CD14-positive monocyte (primary cell): ENCODE results near the gene TENT5C. TPM values are rescaled to one million over a fixed set of nuclear protein-coding genes. Genes with fewer than 3 reads are reported as not detected.
A peak's percentile ranks its signal among the peaks of the same experiment; 100 is the strongest.

Source experiments
- DNase-seq, 3 donors: peaks; one replicate each; pipeline ENCODE4 v3.0.0-alpha.2; 2011 to 2022
- H2AFZ ChIP-seq: 2 replicates; pipeline ENCODE4 v1.6.0; 2012; ENCODE audit warnings: mild to moderate bottlenecking, low read depth, low read length, inconsistent platforms; ENCODE audit not compliant: insufficient read depth, poor library complexity, severe bottlenecking
- H3K27ac ChIP-seq, 2 donors: 1 replicate in 1 of 2; 2 replicates in 1 of 2; pipeline ENCODE4 v1.5.1; 2012 to 2013; ENCODE audit warnings: low read length in 2 of 2, control low read depth in 1 of 2, inconsistent platforms in 1 of 2, low read depth in 1 of 2, mild to moderate bottlenecking in 1 of 2
- H3K27me3 ChIP-seq, 2 donors: one replicate each; pipeline versions ENCODE4 v1.6.0 to v1.6.1; 2011 to 2013; ENCODE audit warnings: low read length in 2 of 2; ENCODE audit not compliant: control insufficient read depth in 2 of 2, insufficient read depth in 2 of 2
- H3K36me3 ChIP-seq, 2 donors: replicated peaks in 1 of 2; 1 replicate in 1 of 2; 2 replicates in 1 of 2; pipeline versions ENCODE4 v1.5.1 to v1.6.1; 2012 to 2013; ENCODE audit warnings: low read length in 2 of 2, control low read depth in 1 of 2, inconsistent platforms in 1 of 2, mild to moderate bottlenecking in 1 of 2; ENCODE audit not compliant: insufficient read depth in 2 of 2, control insufficient read depth in 1 of 2
- H3K4me1 ChIP-seq, 2 donors: 1 replicate in 1 of 2; 2 replicates in 1 of 2; pipeline versions ENCODE4 v1.5.1 to v1.6.1; 2012 to 2013; ENCODE audit warnings: low read length in 2 of 2, control low read depth in 1 of 2, inconsistent platforms in 1 of 2, mild to moderate bottlenecking in 1 of 2, moderate library complexity in 1 of 2; ENCODE audit not compliant: insufficient read depth in 2 of 2, control insufficient read depth in 1 of 2
- H3K4me2 ChIP-seq: replicated peaks from 2 replicates; pipeline ENCODE3; 2012; ENCODE audit warnings: low read length, moderate library complexity, mild to moderate bottlenecking; ENCODE audit not compliant: poor library complexity, severe bottlenecking; ENCODE audit errors: extremely low read depth
- H3K4me3 ChIP-seq, 3 experiments: fragments of 200-600 bp in 1 of 3; sonication (generic) in 1 of 3; replicated peaks in 1 of 3; 1 replicate in 2 of 3; 2 replicates in 1 of 3; pipeline ENCODE4 v1.5.1; 2011 to 2013; ENCODE audit warnings: low read length in 3 of 3, mild to moderate bottlenecking in 3 of 3, control low read depth in 2 of 3, low read depth in 2 of 3, inconsistent platforms in 1 of 3, moderate library complexity in 1 of 3
- H3K79me2 ChIP-seq: 2 replicates; pipeline ENCODE4 v1.6.0; 2012; ENCODE audit warnings: mild to moderate bottlenecking, control low read depth, inconsistent platforms, low read length, moderate library complexity; ENCODE audit not compliant: insufficient read depth
- H3K9ac ChIP-seq: 2 replicates; pipeline ENCODE4 v1.6.0; 2017; ENCODE audit warnings: low read length, mild to moderate bottlenecking; ENCODE audit not compliant: insufficient read depth, poor library complexity, severe bottlenecking
- H3K9me3 ChIP-seq, 2 donors: replicated peaks in 1 of 2; 1 replicate in 1 of 2; 2 replicates in 1 of 2; pipeline versions ENCODE4 v1.5.1 to v1.6.1; 2012 to 2013; ENCODE audit warnings: low read length in 2 of 2, control low read depth in 1 of 2; ENCODE audit not compliant: control insufficient read depth in 1 of 2, insufficient read depth in 1 of 2
- H4K20me1 ChIP-seq: 2 replicates; pipeline ENCODE4 v1.6.0; 2012; ENCODE audit warnings: mild to moderate bottlenecking, low read length, control low read depth, moderate library complexity; ENCODE audit not compliant: insufficient read depth
- H3K27ac Mint-ChIP-seq, 7 donors: one replicate each; pipeline ENCODE4 v1.8.0; 2020; ENCODE audit warnings: mild to moderate bottlenecking in 7 of 7, mixed read lengths in 7 of 7, moderate library complexity in 6 of 7, inconsistent platforms in 2 of 7
- H3K27me3 Mint-ChIP-seq, 3 donors: one replicate each; pipeline ENCODE4 v1.8.0; 2021 to 2022; ENCODE audit warnings: low read depth in 3 of 3, mild to moderate bottlenecking in 3 of 3, mixed read lengths in 3 of 3, moderate library complexity in 3 of 3, inconsistent platforms in 1 of 3
- H3K36me3 Mint-ChIP-seq, 2 donors: one replicate each; pipeline ENCODE4 v1.8.0; 2020; ENCODE audit warnings: mixed read lengths in 2 of 2, inconsistent platforms in 1 of 2, mild to moderate bottlenecking in 1 of 2
- H3K4me1 Mint-ChIP-seq: one replicate; pipeline ENCODE4 v1.8.0; 2020; ENCODE audit warnings: mild to moderate bottlenecking, mixed read lengths
- H3K4me3 Mint-ChIP-seq, 2 donors: one replicate each; pipeline ENCODE4 v1.8.0; 2020; ENCODE audit warnings: mild to moderate bottlenecking in 2 of 2, mixed read lengths in 2 of 2, moderate library complexity in 1 of 2
- H3K9me3 Mint-ChIP-seq, 7 donors: one replicate each; pipeline ENCODE4 v1.8.0; 2020 to 2022; ENCODE audit warnings: mixed read lengths in 7 of 7, mild to moderate bottlenecking in 6 of 7, moderate library complexity in 6 of 7, inconsistent platforms in 2 of 7
- WGBS: methylation state at CpG from one replicate; pipeline ENCODE4 v1.1.5; 2013; ENCODE audit warnings: missing lambda C conversion rate; ENCODE audit not compliant: insufficient coverage; 5-methylcytosine and 5-hydroxymethylcytosine counted together
- intact Hi-C, 2 donors: fragments of 100-400 bp; cut with micrococcal nuclease; formaldehyde crosslinking; loops; one replicate each; pipeline versions ENCODE4 v1.15.0 to v1.15.1; 2023
- polyA plus RNA-seq, 3 donors: library from polyadenylated mRNA; depleted of rRNA in 1 of 3; unstranded in 2 of 3; stranded (reverse) in 1 of 3; fragments of 300-500 nt in 2 of 3; fragments of >200 nt in 1 of 3; fragmentation: Illumina TruSeq in 2 of 3; gene quantifications; 1 replicate in 2 of 3; 2 replicates in 1 of 3; pipeline ENCODE4 v1.2.3, GENCODE V29; 2012 to 2021
- TF ChIP-seq, protein P1 (sequence below): fragments of 200-600 bp; IDR thresholded peaks from one replicate; pipeline ENCODE4 v1.8.0; 2022; ENCODE audit warnings: antibody characterized with exemption, mild to moderate bottlenecking

Gene TENT5C
- polyA plus RNA-seq, 3 donors = 0.17 to 0.69 (median 0.27) TPM

DNA sequence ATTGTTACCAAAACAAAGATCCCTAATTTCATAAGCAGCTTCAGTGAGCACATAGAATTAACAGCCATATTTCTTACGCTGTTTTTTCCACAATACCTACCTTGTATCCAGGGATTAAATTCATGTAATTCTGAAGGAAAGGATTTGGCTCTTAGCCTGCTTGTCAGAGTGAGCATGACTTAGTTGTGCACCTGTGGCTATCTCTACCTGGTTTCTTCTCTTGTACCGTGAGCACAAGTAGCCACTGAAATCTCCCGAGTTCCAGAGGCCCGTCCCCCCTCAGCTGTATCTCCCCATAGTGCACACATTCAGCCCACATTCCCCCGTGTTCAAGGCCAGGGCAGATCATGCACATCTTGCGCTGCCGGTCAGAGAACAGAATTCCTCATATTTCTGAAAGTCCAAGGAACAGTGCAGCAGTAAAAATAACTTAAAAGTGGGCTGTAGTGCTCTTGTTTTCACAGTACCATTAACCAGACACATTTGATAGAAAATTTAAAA, 2.3 kb downstream of the TENT5C start:
- Histone ChIP-seq H3K9me3 (no peaks in the 10 kb centered on the region), H3K4me1 (peaks cover 28 to 34% of the 10 kb centered on the region in 2 donors), H2AFZ (no peak overlapping the region), H3K4me3 (no peak overlapping the region), H3K79me2 (no peaks in the 10 kb centered on the region), H3K4me2 (no peak overlapping the region), H4K20me1 (no peaks in the 10 kb centered on the region), H3K27ac (no peak overlapping the region), H3K36me3 (no peaks in the 10 kb centered on the region), H3K27me3 (peaks cover 13 to 38% of the 10 kb centered on the region in 2 donors), H3K9ac (no peak overlapping the region)
- intact Hi-C loops = no loop called here
- Mint-ChIP-seq H3K9me3 (peaks cover 0 to 2% (median 0%) of the 10 kb centered on the region in 7 donors), H3K27me3 (peaks cover 23 to 41% (median 38%) of the 10 kb centered on the region in 3 donors), H3K36me3 (no peaks in the 10 kb centered on the region), H3K27ac (peak overlapping the region in 1 of 7 donors; percentile 16), H3K4me1 (peaks cover 30% of the 10 kb centered on the region), H3K4me3 (no peak overlapping the region)
- WGBS = 100% methylated on average over 2 of the region's 7 CpGs
- DNase-seq = no peak
- TF ChIP-seq, protein P1, sequence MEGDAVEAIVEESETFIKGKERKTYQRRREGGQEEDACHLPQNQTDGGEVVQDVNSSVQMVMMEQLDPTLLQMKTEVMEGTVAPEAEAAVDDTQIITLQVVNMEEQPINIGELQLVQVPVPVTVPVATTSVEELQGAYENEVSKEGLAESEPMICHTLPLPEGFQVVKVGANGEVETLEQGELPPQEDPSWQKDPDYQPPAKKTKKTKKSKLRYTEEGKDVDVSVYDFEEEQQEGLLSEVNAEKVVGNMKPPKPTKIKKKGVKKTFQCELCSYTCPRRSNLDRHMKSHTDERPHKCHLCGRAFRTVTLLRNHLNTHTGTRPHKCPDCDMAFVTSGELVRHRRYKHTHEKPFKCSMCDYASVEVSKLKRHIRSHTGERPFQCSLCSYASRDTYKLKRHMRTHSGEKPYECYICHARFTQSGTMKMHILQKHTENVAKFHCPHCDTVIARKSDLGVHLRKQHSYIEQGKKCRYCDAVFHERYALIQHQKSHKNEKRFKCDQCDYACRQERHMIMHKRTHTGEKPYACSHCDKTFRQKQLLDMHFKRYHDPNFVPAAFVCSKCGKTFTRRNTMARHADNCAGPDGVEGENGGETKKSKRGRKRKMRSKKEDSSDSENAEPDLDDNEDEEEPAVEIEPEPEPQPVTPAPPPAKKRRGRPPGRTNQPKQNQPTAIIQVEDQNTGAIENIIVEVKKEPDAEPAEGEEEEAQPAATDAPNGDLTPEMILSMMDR = no peak

DNA sequence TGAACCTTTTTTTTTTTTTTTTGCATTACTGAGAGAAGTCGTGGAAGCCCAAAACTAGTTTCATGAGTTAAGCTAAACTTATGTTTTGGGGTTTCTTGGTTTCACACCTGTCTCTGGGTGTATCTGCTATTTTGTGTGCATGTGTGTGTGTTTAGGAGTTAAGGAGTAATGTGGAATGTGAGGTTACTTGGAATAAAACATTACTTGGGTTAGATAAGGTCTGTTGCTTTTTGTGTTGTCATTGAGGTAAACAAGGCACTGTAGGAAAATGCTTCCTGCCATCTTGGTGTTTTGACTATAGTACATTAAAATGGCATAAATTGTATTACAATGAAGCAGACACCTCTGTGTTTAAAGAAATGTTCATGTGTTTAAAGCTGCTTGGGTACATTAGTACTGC, 2.9 kb downstream of the TENT5C start:
- intact Hi-C loops = no loop called here
- H3K36me3 ChIP-seq = no peaks in the 10 kb centered on the region
- DNase-seq = no peak
- H4K20me1 ChIP-seq = no peaks in the 10 kb centered on the region
- H3K27ac Mint-ChIP-seq = no peak overlapping the region
- no peak overlapping the region for H3K27ac ChIP-seq
- H3K27me3 Mint-ChIP-seq = peaks cover 23 to 35% (median 32%) of the 10 kb centered on the region in 3 donors
- peaks cover 11 to 33% of the 10 kb centered on the region in 2 donors for H3K27me3 ChIP-seq
- H3K4me3 Mint-ChIP-seq = no peak overlapping the region
- peaks cover 0 to 2% (median 0%) of the 10 kb centered on the region in 7 donors for H3K9me3 Mint-ChIP-seq
- no peaks in the 10 kb centered on the region for H3K36me3 Mint-ChIP-seq
- H3K4me3 ChIP-seq = no peak overlapping the region
- no peak overlapping the region for H2AFZ ChIP-seq
- H3K9me3 ChIP-seq = no peaks in the 10 kb centered on the region
- WGBS = no CpG with 5 or more reads among the region's 1 CpG
- peaks cover 32 to 38% of the 10 kb centered on the region in 2 donors for H3K4me1 ChIP-seq
- no peak overlapping the region for H3K4me2 ChIP-seq
- H3K4me1 Mint-ChIP-seq = peaks cover 36% of the 10 kb centered on the region
- H3K9ac ChIP-seq = no peak overlapping the region
- TF ChIP-seq, protein P1 = no peak
- no peaks in the 10 kb centered on the region for H3K79me2 ChIP-seq
